Activated T-helper 1 cell treated with anti-CD3 and anti-CD28 coated beads, Interleukin-2, amount 50 U/mL, for 16 hours (primary cell): ENCODE results near the gene TRIM44.
"Not testable (repeated sequence)": the region's sequence is repeated elsewhere in the genome, so short reads cannot be mapped to it uniquely, and the experiment has no call there.

Source experiments
- DNase-seq, 2 donors: peaks; one replicate each; pipeline ENCODE4 v3.0.0-alpha.2; 2020; ENCODE audit warnings: low read depth in 1 of 2, low spot score in 1 of 2

Gene TRIM44

GRCh38 chr11:35714882-35715627 is 52.5 kb downstream of the TRIM44 start:
- DNase-seq: no peak

GRCh38 chr11:35715677-35716076 is 53.1 kb downstream of the TRIM44 start:
- not testable (repeated sequence) for DNase-seq

GRCh38 chr11:35717043-35717442 is 54.5 kb downstream of the TRIM44 start:
- DNase-seq: no peak

DNA sequence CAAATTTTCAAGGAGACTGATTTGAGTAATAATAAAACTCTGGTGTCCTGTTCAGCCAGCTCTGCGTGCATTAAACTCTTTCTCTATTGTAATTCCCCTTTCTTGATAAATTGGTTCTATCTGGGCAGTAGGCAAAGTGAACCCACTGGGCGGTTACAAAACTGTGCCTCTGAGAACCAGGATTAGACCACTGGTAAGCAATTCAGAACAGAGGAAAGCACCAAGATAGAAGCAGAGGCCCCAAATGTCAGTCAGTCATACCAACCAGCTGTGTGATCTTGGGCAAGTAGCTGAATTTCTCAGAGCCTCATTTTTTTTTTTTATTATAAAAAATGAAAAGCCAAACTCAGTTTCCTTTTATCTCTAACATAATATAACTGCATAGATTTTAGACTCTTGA is 54.9 kb downstream of the TRIM44 start:
- DNase-seq: no peak

DNA sequence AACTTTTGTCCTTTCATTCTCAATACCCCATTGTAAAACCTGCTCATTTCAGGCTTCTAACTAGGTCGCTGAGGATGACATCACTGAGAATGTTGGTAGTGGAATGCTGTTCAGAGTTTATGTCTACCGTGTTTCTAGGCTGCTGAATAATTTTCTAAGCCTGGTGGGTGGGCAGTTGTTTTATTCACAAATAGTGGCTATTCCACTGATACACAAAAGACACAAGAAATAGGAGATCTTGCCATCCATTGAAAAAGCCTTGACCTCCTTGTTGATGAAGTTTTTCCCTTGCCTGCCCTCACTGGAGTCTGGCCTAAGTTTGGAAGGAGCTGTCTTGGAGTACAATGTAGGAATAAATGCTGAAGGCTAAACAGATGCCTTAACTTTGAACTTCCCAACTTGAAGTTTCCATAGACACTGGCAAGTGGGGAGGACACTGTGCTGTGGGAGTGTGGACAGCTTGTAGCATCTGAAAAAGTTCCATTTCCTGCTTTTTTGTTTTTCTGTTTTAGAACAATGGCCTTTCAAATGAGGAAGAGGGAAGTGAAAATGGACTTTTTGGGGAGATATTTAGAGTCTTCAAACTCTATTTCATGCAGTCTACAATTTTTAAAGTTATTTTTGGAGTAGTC is 59.2 kb downstream of the TRIM44 start:
- no peak for DNase-seq

- no peak for DNase-seq
Measured at GRCh38 chr11:35722641-35723040, 60.1 kb downstream of the TRIM44 start.

GRCh38 chr11:35723493-35723892 is 60.9 kb downstream of the TRIM44 start:
- DNase-seq: no peak

DNA sequence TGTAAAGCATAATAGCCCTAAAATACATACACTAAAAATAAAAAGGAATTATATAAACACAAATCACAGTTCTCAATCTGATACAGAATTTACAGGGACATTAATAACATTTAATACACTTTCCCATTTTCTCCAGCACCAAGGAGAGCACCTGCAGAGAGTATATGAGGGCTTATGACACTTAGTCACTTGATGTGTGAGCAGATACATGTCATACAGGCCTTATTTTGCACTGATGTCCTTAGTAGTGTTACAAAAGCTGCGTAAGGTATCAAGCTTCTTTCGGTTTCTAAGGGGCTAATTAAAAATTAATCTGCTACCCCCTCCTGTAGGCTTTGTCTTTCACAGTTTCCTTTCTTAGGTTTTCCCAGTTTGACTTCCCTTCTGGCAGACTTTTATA is 61.3 kb downstream of the TRIM44 start:
- DNase-seq: no peak

GRCh38 chr11:35725885-35726284 is 63.3 kb downstream of the TRIM44 start:
- DNase-seq: no peak

- no peak for DNase-seq
Measured at GRCh38 chr11:35727140-35727539, 64.6 kb downstream of the TRIM44 start.

GRCh38 chr11:35730254-35730653 is 67.7 kb downstream of the TRIM44 start:
- no peak for DNase-seq

DNA sequence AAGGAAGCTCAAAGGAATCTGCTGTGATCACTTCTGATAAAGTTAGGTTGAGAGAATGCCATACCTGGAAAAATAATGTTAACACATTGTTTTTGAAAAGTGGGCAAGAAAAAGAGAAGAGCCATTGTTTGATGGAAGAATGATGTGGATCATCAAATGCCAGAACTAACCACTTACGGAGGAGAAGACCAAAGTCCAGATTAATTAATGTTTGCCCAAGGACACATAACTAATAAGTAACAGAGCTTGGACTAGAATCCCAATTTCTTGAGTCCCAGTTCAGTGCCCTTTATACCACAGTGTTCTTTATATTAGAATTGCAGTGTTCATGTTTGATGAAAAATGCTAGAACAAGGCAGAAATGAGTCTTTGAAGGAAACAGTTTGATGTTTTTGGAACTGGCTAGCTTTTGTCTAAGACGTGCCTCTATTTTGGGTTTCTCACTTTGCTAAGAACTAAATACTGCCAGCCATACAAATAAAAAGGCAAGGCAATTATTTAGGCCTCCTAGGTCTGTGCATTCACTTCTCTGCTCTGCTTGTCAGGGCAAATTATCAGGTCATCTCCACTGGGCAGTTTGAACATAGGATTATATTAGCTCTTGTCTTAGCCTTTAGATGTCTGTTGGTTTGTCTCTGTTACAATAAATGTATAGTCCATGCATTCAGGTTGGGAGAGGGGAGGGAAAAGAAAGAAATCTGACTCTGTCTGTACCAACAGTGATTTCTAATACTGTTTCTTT is 72.3 kb downstream of the TRIM44 start:
- no peak for DNase-seq

GRCh38 chr11:35735411-35735810 is 72.8 kb downstream of the TRIM44 start:
- no peak for DNase-seq

DNA sequence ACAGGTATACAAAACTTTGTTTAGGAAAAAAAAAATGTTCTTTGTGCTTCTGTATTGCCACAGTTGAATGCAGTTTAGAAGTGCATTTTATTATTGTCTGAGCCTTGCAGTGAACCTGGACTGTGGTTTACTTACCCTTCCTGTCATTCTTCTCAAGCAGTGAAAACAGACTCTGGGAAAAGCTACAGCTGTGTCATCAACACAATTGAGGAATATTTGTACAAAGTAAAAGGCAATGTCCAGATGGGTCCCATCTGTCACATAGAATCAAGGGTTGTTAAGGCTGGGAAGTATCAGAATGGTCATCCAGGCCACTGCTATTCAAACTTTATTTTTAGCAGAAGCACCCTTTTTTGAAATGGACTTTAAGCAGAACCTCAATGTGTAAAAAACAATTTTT is 73.3 kb downstream of the TRIM44 start:
- DNase-seq: no peak

- no peak for DNase-seq
Measured at GRCh38 chr11:35736952-35737351, 74.4 kb downstream of the TRIM44 start.

DNA sequence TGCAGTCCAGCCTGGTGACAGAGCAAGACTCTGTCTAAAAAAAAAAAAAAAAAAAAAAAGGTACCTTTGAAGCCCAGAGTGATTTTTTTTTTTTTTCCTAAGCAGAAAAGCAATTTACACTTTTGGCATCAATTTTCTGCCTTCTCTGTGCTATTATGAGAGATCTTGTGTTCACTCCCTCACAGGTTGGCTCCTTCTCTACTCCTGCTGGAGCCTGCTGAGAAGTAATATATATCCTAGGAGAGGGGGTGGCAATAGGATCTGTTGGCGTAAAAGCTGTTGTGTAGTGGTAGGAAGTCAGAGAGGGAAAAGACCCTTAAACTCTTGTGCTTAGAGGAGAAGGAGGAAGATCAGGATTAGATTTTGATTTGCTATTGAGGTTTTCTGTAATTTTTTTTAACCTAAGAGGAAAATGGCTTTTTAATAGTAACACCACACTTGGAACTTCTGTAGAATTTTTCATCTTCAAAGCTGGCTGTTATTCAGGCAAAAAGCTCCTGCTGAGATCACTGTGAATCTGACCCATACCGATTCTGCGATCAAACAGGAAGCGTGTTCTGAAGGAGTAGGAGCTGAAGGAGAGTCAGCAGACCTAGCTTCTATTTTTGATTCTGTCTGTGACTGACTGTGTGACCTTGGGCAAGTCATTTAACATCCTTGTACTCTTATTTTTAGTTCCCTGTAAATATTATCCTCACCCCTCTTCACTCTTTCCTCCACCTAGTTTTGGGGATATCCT is 77.7 kb downstream of the TRIM44 start:
- no peak for DNase-seq

- DNase-seq: no peak
Measured at GRCh38 chr11:35742707-35743454, 80.3 kb downstream of the TRIM44 start.

- DNase-seq: no peak
Measured at GRCh38 chr11:35746356-35747153, 84.0 kb downstream of the TRIM44 start.

GRCh38 chr11:35747668-35748067 is 85.1 kb downstream of the TRIM44 start:
- DNase-seq: no peak

DNA sequence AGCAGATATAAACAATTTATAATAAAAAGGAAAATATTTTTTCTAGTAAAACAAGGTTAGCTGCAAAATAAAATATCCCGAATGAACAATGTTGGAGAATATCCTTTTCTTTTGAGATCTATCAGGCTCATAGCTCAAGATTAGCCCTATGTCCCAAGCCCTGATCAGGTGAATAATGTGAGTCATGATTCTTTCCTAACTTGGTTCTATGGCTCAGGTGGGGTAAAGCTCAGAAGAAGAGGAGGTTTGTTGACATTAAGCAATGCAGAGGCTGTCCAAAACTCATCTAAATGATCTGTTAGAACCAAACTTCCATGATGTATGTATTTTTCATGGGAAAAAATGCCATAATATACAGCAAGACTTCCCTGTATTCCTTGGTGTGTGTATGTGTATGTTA is 86.1 kb downstream of the TRIM44 start:
- no peak for DNase-seq
